IPS DF 6.9 (cell line): ENCODE measurements around the gene TCHP.

Experiments used
- DNase-seq: peaks from one replicate; pipeline ENCODE4 v3.0.0-alpha.2; 2013; ENCODE audit warnings: low read depth, low spot score
- H3K27ac ChIP-seq: one replicate; pipeline ENCODE4 v1.5.1; 2013; ENCODE audit warnings: low read length, control low read depth
- H3K27me3 ChIP-seq: 2 replicates; pipeline ENCODE4 v1.6.1; 2013; ENCODE audit warnings: mild to moderate bottlenecking, low read length; ENCODE audit not compliant: control insufficient read depth, insufficient read depth
- H3K36me3 ChIP-seq: 2 replicates; pipeline ENCODE4 v1.6.1; 2013; ENCODE audit warnings: low read length; ENCODE audit not compliant: control insufficient read depth, insufficient read depth
- H3K4me1 ChIP-seq: 2 replicates; pipeline ENCODE4 v1.6.1; 2013; ENCODE audit warnings: low read length; ENCODE audit not compliant: control insufficient read depth, insufficient read depth
- H3K4me3 ChIP-seq: 2 replicates; pipeline ENCODE4 v1.5.1; 2013; ENCODE audit warnings: mild to moderate bottlenecking, low read length
- H3K9me3 ChIP-seq: 2 replicates; pipeline ENCODE4 v1.6.1; 2013; ENCODE audit warnings: low read length, inconsistent platforms; ENCODE audit not compliant: control insufficient read depth, insufficient read depth
- WGBS: extraction: QIAGEN DNeasy Blood & Tissue Kit; methylation state at CpG from one replicate; pipeline ENCODE4 v1.1.7; 2013; ENCODE audit warnings: mixed read lengths, missing lambda C conversion rate; ENCODE audit not compliant: insufficient read length, insufficient coverage; 5-methylcytosine and 5-hydroxymethylcytosine counted together

The TCHP gene

GRCh38 chr12:109864916-109865315 is 35.2 kb upstream of the TCHP start:
- no peak for DNase-seq
- Histone ChIP-seq H3K9me3 (no peaks in the 10 kb centered on the region), H3K4me3 (no peak overlapping the region), H3K27me3 (no peaks in the 10 kb centered on the region), H3K27ac (no peak overlapping the region), H3K36me3 (no peaks in the 10 kb centered on the region), H3K4me1 (peaks cover 2% of the 10 kb centered on the region; the same call in 1 of the 2 replicates)
- WGBS, result no CpG with 5 or more reads among the region's 3 CpGs

- H3K9me3 ChIP-seq, result no peaks in the 10 kb centered on the region
- no peak overlapping the region for H3K27ac ChIP-seq
- no peaks in the 10 kb centered on the region for H3K36me3 ChIP-seq
- peaks cover 2% of the 10 kb centered on the region; the same call in 1 of the 2 replicates for H3K4me1 ChIP-seq
- H3K27me3 ChIP-seq, result no peaks in the 10 kb centered on the region
- WGBS, result no CpG with 5 or more reads among the region's 9 CpGs
- H3K4me3 ChIP-seq, result no peak overlapping the region
- no peak for DNase-seq
Observed at GRCh38 chr12:109868182-109869051, 31.7 kb upstream of the TCHP start.

- WGBS, result no CpG with 5 or more reads among the region's 2 CpGs
- H3K4me3 ChIP-seq, result no peak overlapping the region
- H3K36me3 ChIP-seq, result no peaks in the 10 kb centered on the region
- no peaks in the 10 kb centered on the region for H3K27me3 ChIP-seq
- no peak for DNase-seq
- no peaks in the 10 kb centered on the region for H3K4me1 ChIP-seq
- H3K27ac ChIP-seq, result no peak overlapping the region
- no peaks in the 10 kb centered on the region for H3K9me3 ChIP-seq
Observed at GRCh38 chr12:109870648-109871047, 29.4 kb upstream of the TCHP start.

- Histone ChIP-seq H3K9me3 (no peaks in the 10 kb centered on the region), H3K36me3 (no peaks in the 10 kb centered on the region), H3K27me3 (no peaks in the 10 kb centered on the region), H3K4me1 (no peaks in the 10 kb centered on the region), H3K27ac (no peak overlapping the region), H3K4me3 (no peak overlapping the region)
- WGBS, result no CpG with 5 or more reads among the region's 7 CpGs
- no peak for DNase-seq
Observed at GRCh38 chr12:109871668-109872314, 28.3 kb upstream of the TCHP start.

GRCh38 chr12:109873653-109874052 is 26.4 kb upstream of the TCHP start:
- no peak overlapping the region for H3K27ac ChIP-seq
- no peaks in the 10 kb centered on the region for H3K9me3 ChIP-seq
- no peak overlapping the region for H3K4me3 ChIP-seq
- no peaks in the 10 kb centered on the region for H3K36me3 ChIP-seq
- no peaks in the 10 kb centered on the region for H3K27me3 ChIP-seq
- no CpG with 5 or more reads among the region's 6 CpGs for WGBS
- no peaks in the 10 kb centered on the region for H3K4me1 ChIP-seq
- no peak for DNase-seq

- H3K27ac ChIP-seq, result no peak overlapping the region
- H3K4me3 ChIP-seq, result no peak overlapping the region
- no peaks in the 10 kb centered on the region for H3K27me3 ChIP-seq
- DNase-seq, result no peak
- H3K9me3 ChIP-seq, result no peaks in the 10 kb centered on the region
- no peaks in the 10 kb centered on the region for H3K36me3 ChIP-seq
- H3K4me1 ChIP-seq, result peaks cover 2% of the 10 kb centered on the region; the same call in 1 of the 2 replicates
- no CpG with 5 or more reads among the region's 6 CpGs for WGBS
Observed at GRCh38 chr12:109875572-109876131, 24.4 kb upstream of the TCHP start.

- Histone ChIP-seq H3K4me3 (no peak overlapping the region), H3K27me3 (no peaks in the 10 kb centered on the region), H3K27ac (no peak overlapping the region), H3K36me3 (no peaks in the 10 kb centered on the region), H3K4me1 (peaks cover 3% of the 10 kb centered on the region; the same call in 1 of the 2 replicates), H3K9me3 (no peaks in the 10 kb centered on the region)
- no peak for DNase-seq
Observed at GRCh38 chr12:109876406-109876805, 23.7 kb upstream of the TCHP start.

GRCh38 chr12:109877504-109878246 is 22.4 kb upstream of the TCHP start:
- whole genome bisulfite sequencing, result no CpG with 5 or more reads among the region's 10 CpGs
- Histone ChIP-seq H3K4me1 (peaks cover 5% of the 10 kb centered on the region), H3K9me3 (no peaks in the 10 kb centered on the region), H3K4me3 (no peak overlapping the region), H3K27me3 (no peaks in the 10 kb centered on the region), H3K27ac (no peak overlapping the region), H3K36me3 (no peaks in the 10 kb centered on the region)
- no peak for DNase-seq

GRCh38 chr12:109878247-109878625 is 21.8 kb upstream of the TCHP start:
- no peaks in the 10 kb centered on the region for H3K9me3 ChIP-seq
- no peak for DNase-seq
- H3K4me1 ChIP-seq, result peaks cover 5% of the 10 kb centered on the region
- H3K27ac ChIP-seq, result no peak overlapping the region
- no CpG with 5 or more reads among the region's 3 CpGs for WGBS
- H3K4me3 ChIP-seq, result no peak overlapping the region
- H3K27me3 ChIP-seq, result no peaks in the 10 kb centered on the region
- no peaks in the 10 kb centered on the region for H3K36me3 ChIP-seq

GRCh38 chr12:109878749-109879148 is 21.3 kb upstream of the TCHP start:
- Histone ChIP-seq H3K4me1 (peaks cover 5% of the 10 kb centered on the region), H3K27ac (no peak overlapping the region), H3K27me3 (no peaks in the 10 kb centered on the region), H3K9me3 (no peaks in the 10 kb centered on the region), H3K4me3 (no peak overlapping the region), H3K36me3 (no peaks in the 10 kb centered on the region)
- no CpG with 5 or more reads among the region's 7 CpGs for WGBS
- DNase-seq, result no peak
